GM23338 (cell line): ENCODE results near the gene QSOX1. TPM values are rescaled to one million over a fixed set of nuclear protein-coding genes. Genes with fewer than 3 reads are reported as not detected.

ENCODE experiments used
- ATAC-seq: fragments of 200-7000 bp; cut with Tn5 transposase; 3 replicates; pipeline ENCODE4 v1.9.1; 2020
- DNase-seq: peaks from one replicate; pipeline ENCODE4 v3.0.0-alpha.2; 2015; ENCODE audit warnings: low spot score
- H2AFZ ChIP-seq: fragments of 200-600 bp; sonication (generic); 2 replicates; pipeline ENCODE4 v1.8.0; 2016; ENCODE audit warnings: antibody characterized with exemption, mild to moderate bottlenecking, moderate library complexity
- H3F3A ChIP-seq: fragments of 200-600 bp; sonication (generic); replicated peaks from 2 replicates; pipeline ENCODE4 v1.8.0; 2017; ENCODE audit warnings: antibody characterized with exemption, mixed run types, low read depth
- H3K27ac ChIP-seq: fragments of 200-600 bp; sonication (generic); 2 replicates; pipeline ENCODE4 v1.6.1; 2016; ENCODE audit warnings: low read depth
- H3K27me3 ChIP-seq: fragments of 200-600 bp; sonication (generic); 2 replicates; pipeline ENCODE4 v1.8.0; 2016; ENCODE audit warnings: mild to moderate bottlenecking, mixed run types, moderate library complexity; ENCODE audit not compliant: insufficient read depth
- H3K36me3 ChIP-seq: fragments of 200-600 bp; sonication (generic); 2 replicates; pipeline ENCODE4 v1.8.0; 2016; ENCODE audit warnings: mild to moderate bottlenecking; ENCODE audit not compliant: insufficient read depth
- H3K4me1 ChIP-seq: fragments of 200-600 bp; sonication (generic); 2 replicates; pipeline ENCODE4 v1.8.0; 2016; ENCODE audit warnings: mild to moderate bottlenecking, moderate library complexity; ENCODE audit not compliant: insufficient read depth
- H3K4me2 ChIP-seq: fragments of 200-600 bp; sonication (generic); 2 replicates; pipeline ENCODE4 v1.7.1; 2017; ENCODE audit warnings: mixed run types
- H3K4me3 ChIP-seq: fragments of 200-600 bp; sonication (generic); 2 replicates; pipeline ENCODE4 v1.6.1; 2016; ENCODE audit warnings: mixed run types
- H3K79me2 ChIP-seq: fragments of 200-600 bp; sonication (generic); replicated peaks from 2 replicates; pipeline ENCODE4 v1.8.0; 2017; ENCODE audit warnings: mild to moderate bottlenecking; ENCODE audit not compliant: insufficient read depth
- H3K9me2 ChIP-seq: fragments of 200-600 bp; sonication (generic); 2 replicates; pipeline ENCODE4 v1.8.0; 2017; ENCODE audit not compliant: insufficient read depth
- H4K20me1 ChIP-seq: fragments of 200-600 bp; sonication (generic); replicated peaks from 2 replicates; pipeline ENCODE4 v1.8.0; 2017; ENCODE audit warnings: mild to moderate bottlenecking; ENCODE audit not compliant: insufficient read depth
- H3K27ac Mint-ChIP-seq: 2 replicates; pipeline ENCODE4 v1.8.0; 2020; ENCODE audit warnings: inconsistent platforms, mild to moderate bottlenecking, moderate library complexity, mixed read lengths
- H3K27me3 Mint-ChIP-seq: 3 replicates; pipeline ENCODE4 v1.8.0; 2022; ENCODE audit warnings: low read depth, mild to moderate bottlenecking, moderate library complexity, mixed read lengths, inconsistent platforms; ENCODE audit not compliant: insufficient read depth, poor library complexity
- H3K36me3 Mint-ChIP-seq: 3 replicates; pipeline ENCODE4 v1.8.0; 2021; ENCODE audit warnings: low read depth, mild to moderate bottlenecking, inconsistent platforms, moderate library complexity, mixed read lengths
- H3K4me1 Mint-ChIP-seq: 3 replicates; pipeline ENCODE4 v1.8.0; 2020; ENCODE audit warnings: mild to moderate bottlenecking, inconsistent platforms, mixed read lengths
- H3K4me3 Mint-ChIP-seq: 3 replicates; pipeline ENCODE4 v1.8.0; 2021; ENCODE audit warnings: moderate library complexity, mild to moderate bottlenecking, inconsistent platforms, mixed read lengths
- H3K9me3 Mint-ChIP-seq: 3 replicates; pipeline ENCODE4 v1.8.0; 2020; ENCODE audit warnings: moderate library complexity, mild to moderate bottlenecking, inconsistent platforms, mixed read lengths
- CREB1 ChIP-seq: fragments of 250-450 bp; sonication (Bioruptor Pico); IDR thresholded peaks from 2 replicates; pipeline ENCODE4 v1.5.0; 2020; ENCODE audit warnings: low read depth, mild to moderate bottlenecking, moderate library complexity
- EZH2 ChIP-seq: fragments of 200-600 bp; sonication (generic); IDR thresholded peaks from one replicate; pipeline ENCODE4 v1.8.0; 2017; ENCODE audit warnings: antibody characterized with exemption, mild to moderate bottlenecking, low read depth; ENCODE audit not compliant: unreplicated experiment
- EZH2phosphoT487 ChIP-seq: fragments of 200-600 bp; sonication (generic); IDR thresholded peaks from one replicate; pipeline ENCODE4 v1.8.1; 2018; ENCODE audit warnings: antibody characterized with exemption; ENCODE audit not compliant: unreplicated experiment
- JUNB ChIP-seq: IDR thresholded peaks from one replicate; pipeline ENCODE4 v1.6.1; 2016; ENCODE audit warnings: antibody characterized with exemption; ENCODE audit not compliant: unreplicated experiment
- NANOG ChIP-seq: IDR thresholded peaks from 2 replicates; pipeline ENCODE4 v1.6.1; 2016; ENCODE audit warnings: antibody characterized with exemption, borderline replicate concordance
- POLR2AphosphoS5 ChIP-seq: IDR thresholded peaks from 2 replicates; pipeline ENCODE4 v1.6.1; 2016; ENCODE audit warnings: antibody characterized with exemption, low read depth
- ZNF114 ChIP-seq: fragments of 250-450 bp; sonication (Bioruptor Pico); IDR thresholded peaks from 2 replicates; pipeline ENCODE4 v1.5.0; 2020; ENCODE audit warnings: mild to moderate bottlenecking, moderate library complexity
- ZNF331 ChIP-seq: fragments of 250-450 bp; sonication (Bioruptor Pico); IDR thresholded peaks from 2 replicates; pipeline ENCODE4 v1.5.0; 2020; ENCODE audit warnings: low read depth, mild to moderate bottlenecking, moderate library complexity
- polyA plus RNA-seq: library from polyadenylated mRNA; unstranded; fragments of >200 nt; fragmentation: Nextera tagmentation; extraction: Ambion mirVana; gene quantifications from 2 replicates; pipeline ENCODE4 v1.2.1, GENCODE V29; 2016
- total RNA-seq: library from RNA; depleted of rRNA; stranded (reverse); fragments of >200 nt; shearing (Covaris generic); gene quantifications from 2 replicates; pipeline ENCODE4 v1.2.3, GENCODE V29; 2014
- TF ChIP-seq, protein P1 (sequence below): IDR thresholded peaks from 2 replicates; pipeline ENCODE4 v1.6.1; 2016; ENCODE audit warnings: antibody characterized with exemption
- TF ChIP-seq, protein P2 (sequence below): IDR thresholded peaks from one replicate; pipeline ENCODE4 v1.6.1; 2018; ENCODE audit warnings: antibody characterized with exemption; ENCODE audit not compliant: unreplicated experiment
- TF ChIP-seq, protein P3 (sequence below), 2 experiments: fragments of 200-600 bp in 1 of 2; sonication (generic) in 1 of 2; conservative IDR thresholded peaks; 2 replicates each; pipeline versions ENCODE4 v1.5.1 to v1.6.1; 2016 to 2017; ENCODE audit warnings: antibody characterized with exemption in 2 of 2, low read depth in 2 of 2, mild to moderate bottlenecking in 2 of 2, moderate library complexity in 1 of 2

QSOX1 gene
- total and polyA plus RNA-seq, 2 experiments from 2014 or later: 47.8 to 119 TPM

DNA sequence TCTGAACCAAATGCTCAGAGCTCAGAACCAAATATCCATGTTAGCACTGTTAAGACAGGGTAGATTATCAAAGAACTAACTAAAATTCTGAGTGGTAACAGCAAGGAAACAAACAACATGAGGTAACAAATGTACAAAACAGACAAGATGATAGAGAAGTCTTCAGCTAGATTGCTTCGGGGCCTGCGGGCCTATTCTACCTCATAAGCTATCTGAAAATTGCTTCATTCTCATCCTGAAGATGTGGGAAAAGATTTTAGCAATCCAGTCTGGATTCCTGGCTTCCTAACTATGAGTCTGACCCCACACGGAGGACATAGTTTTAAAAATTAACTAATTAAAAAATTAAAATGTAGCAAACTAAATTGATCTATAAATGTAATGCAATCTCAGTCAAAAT is 9.2 kb upstream of the QSOX1 start:
- no peak overlapping the region for H3K27ac ChIP-seq
- no peaks in the 10 kb centered on the region for H3F3A ChIP-seq
- H3K27me3 ChIP-seq: no peaks in the 10 kb centered on the region
- Mint-ChIP-seq H3K4me1 (no peaks in the 10 kb centered on the region), H3K27me3 (peaks cover 2% of the 10 kb centered on the region), H3K4me3 (no peak overlapping the region), H3K36me3 (no peaks in the 10 kb centered on the region), H3K9me3 (no peaks in the 10 kb centered on the region), H3K27ac (no peak overlapping the region)
- no peaks in the 10 kb centered on the region for H3K79me2 ChIP-seq
- DNase-seq (no peak), ATAC-seq (no peak)
- H3K4me2 ChIP-seq: no peak overlapping the region
- peak overlapping the region; percentile 91 for H2AFZ ChIP-seq
- TF ChIP-seq POLR2AphosphoS5: no peak
- TF ChIP-seq ZNF331 (CRISPR knock-in tag): no peak
- TF ChIP-seq JUNB: no peak
- no peak for TF ChIP-seq NANOG
- TF ChIP-seq CREB1: no peak
- TF ChIP-seq, protein P1, sequence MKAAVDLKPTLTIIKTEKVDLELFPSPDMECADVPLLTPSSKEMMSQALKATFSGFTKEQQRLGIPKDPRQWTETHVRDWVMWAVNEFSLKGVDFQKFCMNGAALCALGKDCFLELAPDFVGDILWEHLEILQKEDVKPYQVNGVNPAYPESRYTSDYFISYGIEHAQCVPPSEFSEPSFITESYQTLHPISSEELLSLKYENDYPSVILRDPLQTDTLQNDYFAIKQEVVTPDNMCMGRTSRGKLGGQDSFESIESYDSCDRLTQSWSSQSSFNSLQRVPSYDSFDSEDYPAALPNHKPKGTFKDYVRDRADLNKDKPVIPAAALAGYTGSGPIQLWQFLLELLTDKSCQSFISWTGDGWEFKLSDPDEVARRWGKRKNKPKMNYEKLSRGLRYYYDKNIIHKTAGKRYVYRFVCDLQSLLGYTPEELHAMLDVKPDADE: no peak
- TF ChIP-seq, protein P2, sequence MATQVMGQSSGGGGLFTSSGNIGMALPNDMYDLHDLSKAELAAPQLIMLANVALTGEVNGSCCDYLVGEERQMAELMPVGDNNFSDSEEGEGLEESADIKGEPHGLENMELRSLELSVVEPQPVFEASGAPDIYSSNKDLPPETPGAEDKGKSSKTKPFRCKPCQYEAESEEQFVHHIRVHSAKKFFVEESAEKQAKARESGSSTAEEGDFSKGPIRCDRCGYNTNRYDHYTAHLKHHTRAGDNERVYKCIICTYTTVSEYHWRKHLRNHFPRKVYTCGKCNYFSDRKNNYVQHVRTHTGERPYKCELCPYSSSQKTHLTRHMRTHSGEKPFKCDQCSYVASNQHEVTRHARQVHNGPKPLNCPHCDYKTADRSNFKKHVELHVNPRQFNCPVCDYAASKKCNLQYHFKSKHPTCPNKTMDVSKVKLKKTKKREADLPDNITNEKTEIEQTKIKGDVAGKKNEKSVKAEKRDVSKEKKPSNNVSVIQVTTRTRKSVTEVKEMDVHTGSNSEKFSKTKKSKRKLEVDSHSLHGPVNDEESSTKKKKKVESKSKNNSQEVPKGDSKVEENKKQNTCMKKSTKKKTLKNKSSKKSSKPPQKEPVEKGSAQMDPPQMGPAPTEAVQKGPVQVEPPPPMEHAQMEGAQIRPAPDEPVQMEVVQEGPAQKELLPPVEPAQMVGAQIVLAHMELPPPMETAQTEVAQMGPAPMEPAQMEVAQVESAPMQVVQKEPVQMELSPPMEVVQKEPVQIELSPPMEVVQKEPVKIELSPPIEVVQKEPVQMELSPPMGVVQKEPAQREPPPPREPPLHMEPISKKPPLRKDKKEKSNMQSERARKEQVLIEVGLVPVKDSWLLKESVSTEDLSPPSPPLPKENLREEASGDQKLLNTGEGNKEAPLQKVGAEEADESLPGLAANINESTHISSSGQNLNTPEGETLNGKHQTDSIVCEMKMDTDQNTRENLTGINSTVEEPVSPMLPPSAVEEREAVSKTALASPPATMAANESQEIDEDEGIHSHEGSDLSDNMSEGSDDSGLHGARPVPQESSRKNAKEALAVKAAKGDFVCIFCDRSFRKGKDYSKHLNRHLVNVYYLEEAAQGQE: no peak
- no peak for TF ChIP-seq EZH2phosphoT487
- no peak for TF ChIP-seq EZH2
- no peak for TF ChIP-seq ZNF114 (CRISPR knock-in tag)
- TF ChIP-seq, protein P3, sequence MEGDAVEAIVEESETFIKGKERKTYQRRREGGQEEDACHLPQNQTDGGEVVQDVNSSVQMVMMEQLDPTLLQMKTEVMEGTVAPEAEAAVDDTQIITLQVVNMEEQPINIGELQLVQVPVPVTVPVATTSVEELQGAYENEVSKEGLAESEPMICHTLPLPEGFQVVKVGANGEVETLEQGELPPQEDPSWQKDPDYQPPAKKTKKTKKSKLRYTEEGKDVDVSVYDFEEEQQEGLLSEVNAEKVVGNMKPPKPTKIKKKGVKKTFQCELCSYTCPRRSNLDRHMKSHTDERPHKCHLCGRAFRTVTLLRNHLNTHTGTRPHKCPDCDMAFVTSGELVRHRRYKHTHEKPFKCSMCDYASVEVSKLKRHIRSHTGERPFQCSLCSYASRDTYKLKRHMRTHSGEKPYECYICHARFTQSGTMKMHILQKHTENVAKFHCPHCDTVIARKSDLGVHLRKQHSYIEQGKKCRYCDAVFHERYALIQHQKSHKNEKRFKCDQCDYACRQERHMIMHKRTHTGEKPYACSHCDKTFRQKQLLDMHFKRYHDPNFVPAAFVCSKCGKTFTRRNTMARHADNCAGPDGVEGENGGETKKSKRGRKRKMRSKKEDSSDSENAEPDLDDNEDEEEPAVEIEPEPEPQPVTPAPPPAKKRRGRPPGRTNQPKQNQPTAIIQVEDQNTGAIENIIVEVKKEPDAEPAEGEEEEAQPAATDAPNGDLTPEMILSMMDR (conservative IDR thresholded peaks at IDR 0.05; ENCODE audit: low read depth in 2 of 2): no peak
- no peaks in the 10 kb centered on the region for H4K20me1 ChIP-seq
- no peak overlapping the region for H3K4me3 ChIP-seq
- no peaks in the 10 kb centered on the region for H3K36me3 ChIP-seq
- H3K9me2 ChIP-seq: no peaks in the 10 kb centered on the region
- H3K4me1 ChIP-seq: no peaks in the 10 kb centered on the region
